GM12874 (cell line): ENCODE measurements around the gene PRKCQ.

Experiments
- TF ChIP-seq, protein P1 (sequence below): IDR thresholded peaks from 2 replicates; pipeline ENCODE4 v1.5.1; 2011; ENCODE audit warnings: low read depth, mild to moderate bottlenecking, control low read depth, low read length, moderate library complexity; ENCODE audit not compliant: insufficient read depth

Gene PRKCQ

DNA sequence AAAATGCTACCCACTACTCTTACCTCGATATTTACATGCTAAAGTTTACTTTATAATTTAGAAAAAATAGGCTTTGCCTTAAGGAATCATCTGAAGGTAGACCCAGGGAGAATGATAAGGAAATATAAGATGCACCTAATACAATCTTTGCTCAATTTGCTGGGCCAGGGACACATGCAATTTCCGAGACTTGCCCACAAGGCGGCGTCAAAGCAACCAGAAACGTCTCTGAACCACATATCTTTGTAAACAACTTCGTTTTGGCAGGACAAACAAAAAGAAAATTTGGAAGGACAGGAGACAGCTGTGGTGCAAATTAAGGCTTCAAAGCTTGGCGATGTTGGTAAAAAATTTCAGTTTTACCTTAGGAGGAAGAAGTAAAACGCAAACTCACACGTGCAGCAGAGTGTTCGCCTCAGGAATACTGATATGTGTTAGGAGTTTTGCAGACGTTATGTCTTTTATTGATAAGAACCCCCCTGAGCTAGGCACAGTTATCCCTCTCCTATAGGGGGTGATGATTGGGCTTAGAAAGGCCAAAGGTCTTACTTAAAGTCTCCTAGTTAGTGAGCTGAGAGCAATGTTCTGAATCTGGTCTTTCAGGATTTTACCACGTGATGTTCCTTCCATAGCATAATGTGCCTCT is 134.3 kb downstream of the PRKCQ start:
- TF ChIP-seq, protein P1, sequence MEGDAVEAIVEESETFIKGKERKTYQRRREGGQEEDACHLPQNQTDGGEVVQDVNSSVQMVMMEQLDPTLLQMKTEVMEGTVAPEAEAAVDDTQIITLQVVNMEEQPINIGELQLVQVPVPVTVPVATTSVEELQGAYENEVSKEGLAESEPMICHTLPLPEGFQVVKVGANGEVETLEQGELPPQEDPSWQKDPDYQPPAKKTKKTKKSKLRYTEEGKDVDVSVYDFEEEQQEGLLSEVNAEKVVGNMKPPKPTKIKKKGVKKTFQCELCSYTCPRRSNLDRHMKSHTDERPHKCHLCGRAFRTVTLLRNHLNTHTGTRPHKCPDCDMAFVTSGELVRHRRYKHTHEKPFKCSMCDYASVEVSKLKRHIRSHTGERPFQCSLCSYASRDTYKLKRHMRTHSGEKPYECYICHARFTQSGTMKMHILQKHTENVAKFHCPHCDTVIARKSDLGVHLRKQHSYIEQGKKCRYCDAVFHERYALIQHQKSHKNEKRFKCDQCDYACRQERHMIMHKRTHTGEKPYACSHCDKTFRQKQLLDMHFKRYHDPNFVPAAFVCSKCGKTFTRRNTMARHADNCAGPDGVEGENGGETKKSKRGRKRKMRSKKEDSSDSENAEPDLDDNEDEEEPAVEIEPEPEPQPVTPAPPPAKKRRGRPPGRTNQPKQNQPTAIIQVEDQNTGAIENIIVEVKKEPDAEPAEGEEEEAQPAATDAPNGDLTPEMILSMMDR, result peak; percentile 69

DNA sequence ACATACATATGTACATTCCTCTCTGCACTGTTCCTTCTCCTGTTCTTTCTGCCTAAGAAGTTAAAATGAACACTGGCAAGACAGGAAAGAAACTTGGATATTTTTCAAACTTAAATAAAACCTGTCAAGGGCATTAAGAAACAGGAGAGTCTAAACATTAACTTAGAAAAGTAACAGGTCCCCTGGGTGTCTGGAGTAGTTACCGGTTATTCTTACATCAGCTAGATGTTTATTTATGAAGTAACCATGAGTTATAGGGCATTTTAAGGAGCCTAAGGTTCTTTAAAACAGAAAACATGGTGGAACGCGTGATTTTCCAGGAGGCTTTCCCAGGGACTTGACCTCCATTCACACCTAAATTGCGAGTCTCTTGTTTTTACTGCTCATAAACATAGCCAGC is 148.2 kb downstream of the PRKCQ start:
- TF ChIP-seq, protein P1, result no peak

DNA sequence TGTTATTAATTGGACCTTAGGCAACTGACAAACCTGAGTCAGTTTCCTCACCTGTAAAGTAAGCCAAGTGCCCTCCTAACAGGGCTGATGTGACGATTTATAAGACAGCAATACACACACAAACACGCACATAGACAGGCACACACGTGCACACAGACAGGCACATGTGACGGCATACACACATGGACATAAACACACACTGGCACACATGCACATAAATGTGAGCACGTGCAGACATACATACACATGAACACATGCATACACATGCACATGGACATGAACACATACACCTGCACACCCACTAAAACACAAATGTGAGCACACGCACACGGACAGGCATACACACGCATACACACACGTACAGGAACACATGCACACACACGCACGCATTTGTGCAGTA is 148.9 kb downstream of the PRKCQ start:
- TF ChIP-seq, protein P1, result no peak

DNA sequence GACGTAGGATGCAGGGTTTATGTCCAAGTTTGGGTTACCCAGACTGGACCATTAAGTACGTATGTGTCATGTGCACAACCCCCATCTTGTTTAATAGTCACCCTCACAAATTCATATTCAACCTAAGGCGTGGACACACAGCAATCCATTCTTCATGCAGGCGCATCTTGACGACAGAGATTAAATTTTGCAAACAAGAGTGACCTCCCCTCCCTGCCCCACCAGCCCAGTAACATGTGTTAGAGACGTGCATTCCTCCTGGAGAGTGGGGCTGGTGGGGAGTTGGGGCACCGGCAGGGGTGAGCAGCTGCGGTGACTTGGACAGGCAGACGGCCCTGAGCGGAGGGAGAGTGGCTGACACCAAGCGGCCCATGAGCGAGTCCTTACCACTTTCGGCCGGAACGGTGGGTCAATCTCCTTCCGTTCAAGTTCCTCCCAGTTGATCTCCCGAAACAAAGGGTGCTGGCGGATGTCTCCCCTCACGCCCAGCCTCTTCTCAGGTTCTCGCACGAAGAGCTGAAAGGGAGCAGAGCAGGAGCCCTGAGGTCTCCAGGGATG is 149.6 kb downstream of the PRKCQ start:
- TF ChIP-seq, protein P1, result no peak

DNA sequence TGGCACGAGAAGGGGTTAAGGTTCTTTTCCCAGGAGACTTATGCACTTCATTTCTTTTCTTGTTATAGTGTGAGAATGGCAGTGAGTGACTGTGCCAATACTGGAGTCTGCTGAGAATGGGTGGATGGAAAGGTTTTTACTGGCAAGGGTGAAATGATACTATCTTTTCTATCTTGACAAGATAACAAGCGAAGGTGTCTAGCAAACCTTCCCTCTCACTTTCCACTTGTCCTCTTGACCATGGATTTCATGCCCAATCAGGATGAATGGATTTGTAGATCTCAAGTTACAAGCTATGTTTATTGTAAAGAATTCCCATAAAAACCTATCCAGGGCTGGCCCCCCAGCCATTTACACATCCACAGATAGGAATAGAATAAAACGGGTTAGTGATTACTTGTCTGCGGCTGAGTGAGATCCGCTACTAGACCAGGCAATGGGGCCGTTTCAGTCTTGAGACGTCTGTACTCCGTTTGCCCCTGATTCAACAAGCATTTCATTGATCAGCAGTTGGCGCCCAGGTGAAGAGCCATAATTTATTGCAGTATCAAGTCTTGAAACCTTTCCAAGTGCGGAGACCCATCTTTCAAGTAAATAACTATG is 152.6 kb downstream of the PRKCQ start:
- TF ChIP-seq, protein P1, result no peak

DNA sequence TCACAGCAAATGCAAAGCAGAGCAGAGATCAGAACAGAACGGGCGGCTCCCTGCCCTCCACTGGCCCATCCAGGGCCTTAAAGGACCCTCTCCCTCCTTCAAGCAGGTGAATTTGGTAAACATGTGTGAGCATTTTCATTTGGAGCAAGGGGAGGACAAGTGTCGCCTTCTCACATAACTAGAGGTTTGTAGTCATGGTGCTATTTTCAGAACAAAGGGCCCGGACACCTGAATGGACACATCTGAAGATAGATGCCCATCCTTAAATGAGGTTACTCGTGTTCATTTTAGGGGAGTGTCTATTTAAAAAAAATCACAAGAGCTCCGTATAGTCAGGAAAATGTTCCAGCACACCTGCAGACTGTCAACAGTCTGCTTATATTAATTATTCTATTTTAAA is 153.8 kb downstream of the PRKCQ start:
- TF ChIP-seq, protein P1, result no peak

DNA sequence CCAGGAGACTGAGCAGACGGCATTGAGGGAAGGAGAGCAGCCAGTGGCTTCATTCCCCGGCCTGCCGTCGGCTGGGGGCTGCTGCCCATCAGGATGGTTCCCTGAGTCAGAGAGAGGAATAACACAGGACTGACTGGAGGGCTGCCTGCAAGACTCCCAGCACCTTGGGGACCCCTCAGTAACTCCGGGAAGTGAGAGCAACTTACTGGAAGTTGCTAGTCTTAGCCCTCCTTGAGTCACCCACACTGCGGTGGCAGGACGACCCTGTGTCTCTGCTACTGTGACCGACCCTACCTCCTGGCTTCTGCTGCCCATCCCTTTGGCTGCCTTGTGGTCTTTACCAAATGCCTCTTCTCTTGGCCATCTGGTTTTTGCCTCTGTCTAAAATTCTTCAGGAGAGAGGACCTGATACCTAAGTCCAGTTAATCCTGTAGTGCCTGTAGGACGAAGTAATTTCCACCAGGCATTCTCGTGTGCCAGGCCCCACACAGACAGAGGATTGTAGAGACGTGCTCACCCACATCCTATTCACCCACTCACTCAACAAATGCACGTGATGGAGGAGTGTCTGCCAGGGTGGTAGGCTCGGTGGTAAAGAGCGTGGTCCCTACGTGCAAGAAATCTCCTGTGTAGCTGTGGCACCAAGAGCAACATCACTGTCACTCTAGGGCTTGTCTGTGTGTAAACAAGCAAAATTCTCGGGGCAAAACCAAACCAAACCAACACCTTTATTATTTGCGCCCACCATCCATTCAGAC is 156.5 kb downstream of the PRKCQ start:
- TF ChIP-seq, protein P1, result no peak
